Measurements from ENCODE around the gene AGO3.

The AGO3 gene

DNA sequence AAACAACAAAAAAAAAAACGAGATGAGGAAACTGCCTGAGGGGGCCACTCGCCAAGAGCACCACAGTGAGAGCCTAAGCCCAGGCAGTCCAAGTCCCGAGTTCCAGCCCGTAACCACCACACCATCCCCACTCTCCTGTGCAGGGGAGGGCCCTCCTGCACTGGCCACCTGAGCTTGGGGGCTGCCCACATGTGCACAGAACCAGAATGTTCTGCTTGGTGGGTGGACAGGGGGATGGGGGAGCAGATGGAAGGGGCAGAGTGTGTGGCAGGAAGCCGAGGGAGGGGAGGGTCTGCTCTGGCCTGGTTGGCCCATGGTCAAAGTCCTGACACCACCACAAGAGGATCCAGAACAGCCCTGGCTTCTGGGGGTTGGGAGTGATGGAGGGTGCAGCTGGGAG lies 175.4 kb downstream of the AGO3 start:
- H3K4me3 ChIP-seq (replicated peaks; ENCODE audit: low read depth, low read length) = no peak overlapping the region
- no peak for DNase-seq (ENCODE audit: extremely low read depth, low read depth)
- TF ChIP-seq, protein P1, sequence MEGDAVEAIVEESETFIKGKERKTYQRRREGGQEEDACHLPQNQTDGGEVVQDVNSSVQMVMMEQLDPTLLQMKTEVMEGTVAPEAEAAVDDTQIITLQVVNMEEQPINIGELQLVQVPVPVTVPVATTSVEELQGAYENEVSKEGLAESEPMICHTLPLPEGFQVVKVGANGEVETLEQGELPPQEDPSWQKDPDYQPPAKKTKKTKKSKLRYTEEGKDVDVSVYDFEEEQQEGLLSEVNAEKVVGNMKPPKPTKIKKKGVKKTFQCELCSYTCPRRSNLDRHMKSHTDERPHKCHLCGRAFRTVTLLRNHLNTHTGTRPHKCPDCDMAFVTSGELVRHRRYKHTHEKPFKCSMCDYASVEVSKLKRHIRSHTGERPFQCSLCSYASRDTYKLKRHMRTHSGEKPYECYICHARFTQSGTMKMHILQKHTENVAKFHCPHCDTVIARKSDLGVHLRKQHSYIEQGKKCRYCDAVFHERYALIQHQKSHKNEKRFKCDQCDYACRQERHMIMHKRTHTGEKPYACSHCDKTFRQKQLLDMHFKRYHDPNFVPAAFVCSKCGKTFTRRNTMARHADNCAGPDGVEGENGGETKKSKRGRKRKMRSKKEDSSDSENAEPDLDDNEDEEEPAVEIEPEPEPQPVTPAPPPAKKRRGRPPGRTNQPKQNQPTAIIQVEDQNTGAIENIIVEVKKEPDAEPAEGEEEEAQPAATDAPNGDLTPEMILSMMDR (IDR thresholded peaks at IDR 0.05; ENCODE audit: low read depth, low read length, missing control alignments) = no peak

DNA sequence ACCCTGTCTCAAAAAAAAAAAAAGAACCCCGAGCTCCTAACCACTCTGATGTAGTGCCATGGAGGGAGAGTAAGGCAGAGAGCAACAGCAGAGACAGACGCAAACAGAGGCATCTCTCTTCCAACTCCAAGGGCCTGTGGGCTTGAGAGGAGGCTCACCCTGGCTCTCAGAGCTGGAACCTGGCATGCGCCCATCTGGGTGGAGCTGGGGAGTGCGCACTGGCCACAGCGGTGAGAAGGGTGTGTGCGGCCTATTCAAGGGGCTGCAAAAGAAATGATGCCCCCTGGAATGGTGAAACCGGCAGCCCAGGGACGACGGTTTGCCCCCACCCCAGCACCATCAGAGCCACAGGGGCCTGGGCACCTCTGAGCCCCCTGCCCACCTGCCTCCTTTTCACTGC lies 176.5 kb downstream of the AGO3 start:
- no peak overlapping the region for H3K4me3 ChIP-seq (replicated peaks; ENCODE audit: low read depth, low read length)
- TF ChIP-seq, protein P1 (IDR thresholded peaks at IDR 0.05; ENCODE audit: low read depth, low read length, missing control alignments) = no peak
- DNase-seq (ENCODE audit: extremely low read depth, low read depth) = no peak

DNA sequence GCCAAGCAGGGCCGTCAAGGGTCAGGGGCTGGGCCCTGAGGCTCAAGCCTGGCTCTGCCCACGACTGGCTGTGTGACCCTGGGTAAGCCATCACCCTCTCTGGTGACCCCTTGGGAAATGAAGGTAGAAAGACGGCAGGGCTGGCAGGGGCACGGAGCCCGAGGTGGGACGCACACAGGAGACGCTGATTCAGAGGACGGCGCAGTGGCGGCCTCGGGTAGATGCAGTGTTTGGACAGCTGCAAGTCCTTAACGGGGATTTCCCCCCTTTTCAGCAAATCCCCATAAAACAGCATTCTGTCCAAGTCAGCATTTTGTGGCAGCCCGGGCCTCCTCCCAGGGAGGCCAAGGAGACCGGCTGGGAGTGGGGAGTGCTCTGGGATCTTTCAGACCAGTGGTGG lies 177.4 kb downstream of the AGO3 start:
- DNase-seq (ENCODE audit: extremely low read depth, low read depth) = peak; percentile 65
- TF ChIP-seq, protein P1 (IDR thresholded peaks at IDR 0.05; ENCODE audit: low read depth, low read length, missing control alignments) = no peak
- no peak overlapping the region for H3K4me3 ChIP-seq (replicated peaks; ENCODE audit: low read depth, low read length)

DNA sequence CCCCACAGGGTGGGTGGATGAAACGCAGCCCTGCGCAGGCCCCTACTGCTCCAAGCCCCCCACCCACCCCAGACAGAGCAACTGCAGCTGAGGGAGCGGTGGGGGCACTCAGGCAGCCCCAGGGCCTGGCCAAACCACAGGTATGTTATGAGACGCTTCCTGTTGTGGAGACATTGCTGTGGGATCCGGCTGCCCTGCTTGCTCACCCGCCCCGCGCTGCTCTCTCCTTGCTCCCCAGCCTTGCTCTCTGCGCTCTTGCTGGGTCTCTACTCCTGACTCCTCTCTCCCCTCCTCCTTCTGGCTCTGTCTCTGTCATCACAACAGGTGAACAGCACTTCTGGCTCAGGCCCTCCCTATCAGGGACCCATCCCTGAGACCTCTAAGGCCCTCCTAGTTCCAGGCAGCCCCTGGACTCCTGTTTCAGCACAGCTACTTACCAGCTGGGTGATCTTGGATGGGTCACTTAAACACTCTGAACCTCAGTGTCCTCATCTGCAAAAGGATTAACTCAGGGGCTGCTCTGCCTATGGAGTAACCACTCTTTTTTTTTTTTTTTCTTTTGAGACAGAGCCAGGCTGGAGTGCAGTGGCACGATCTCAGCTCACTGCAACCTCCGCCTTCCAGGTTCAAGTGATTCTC lies 178.3 kb downstream of the AGO3 start:
- peak overlapping the region; percentile 13; the same call in 1 of the 2 replicates for H3K4me3 ChIP-seq (replicated peaks; ENCODE audit: low read depth, low read length)
- DNase-seq (ENCODE audit: extremely low read depth, low read depth) = no peak
- TF ChIP-seq, protein P1 (IDR thresholded peaks at IDR 0.05; ENCODE audit: low read depth, low read length, missing control alignments) = no peak

DNA sequence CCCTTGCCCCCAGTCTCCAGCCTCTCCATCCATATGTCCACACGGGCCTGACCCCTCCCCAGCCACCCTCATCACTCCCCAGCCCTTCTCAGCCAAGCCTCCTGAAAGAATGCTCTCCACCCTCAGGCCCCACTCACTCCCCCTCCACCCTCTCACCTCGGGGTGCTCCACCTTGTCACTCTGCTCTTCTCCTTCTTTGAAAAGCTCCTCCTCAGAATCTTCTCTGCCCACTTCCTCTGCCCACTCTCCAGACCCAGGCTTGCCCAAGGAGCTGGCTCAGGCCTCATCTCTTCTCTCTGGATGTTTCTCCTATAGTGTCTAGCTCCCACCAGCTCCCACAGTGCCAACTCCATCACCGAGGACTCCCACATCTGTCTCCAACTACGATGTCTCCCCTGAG lies 180.2 kb downstream of the AGO3 start:
- TF ChIP-seq, protein P1 (IDR thresholded peaks at IDR 0.05; ENCODE audit: low read depth, low read length, missing control alignments) = no peak
- no peak overlapping the region for H3K4me3 ChIP-seq (replicated peaks; ENCODE audit: low read depth, low read length)
- DNase-seq (ENCODE audit: extremely low read depth, low read depth) = no peak

DNA sequence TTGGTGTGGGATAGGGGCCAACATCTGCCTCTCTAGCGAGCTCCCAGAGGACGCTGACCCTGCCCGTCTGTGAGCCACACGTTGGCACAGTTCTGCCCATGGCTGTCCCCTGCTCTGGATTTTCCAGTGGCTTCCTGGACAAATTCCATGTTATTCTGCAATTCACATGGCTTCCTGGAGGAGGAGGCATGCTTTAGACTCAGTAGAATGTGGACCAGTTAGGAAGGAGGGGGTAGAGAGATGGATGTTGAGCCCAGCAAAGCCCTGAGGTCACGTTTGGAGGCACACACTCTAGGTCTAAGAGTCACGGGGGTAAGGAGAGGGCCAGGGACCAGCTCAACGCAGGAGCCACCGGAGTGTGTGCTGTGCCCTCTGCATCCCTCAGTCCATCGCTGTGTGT lies 181.9 kb downstream of the AGO3 start:
- DNase-seq (ENCODE audit: extremely low read depth, low read depth) = no peak
- TF ChIP-seq, protein P1 (IDR thresholded peaks at IDR 0.05; ENCODE audit: low read depth, low read length, missing control alignments) = no peak
- H3K4me3 ChIP-seq (replicated peaks; ENCODE audit: low read depth, low read length) = no peak overlapping the region

DNA sequence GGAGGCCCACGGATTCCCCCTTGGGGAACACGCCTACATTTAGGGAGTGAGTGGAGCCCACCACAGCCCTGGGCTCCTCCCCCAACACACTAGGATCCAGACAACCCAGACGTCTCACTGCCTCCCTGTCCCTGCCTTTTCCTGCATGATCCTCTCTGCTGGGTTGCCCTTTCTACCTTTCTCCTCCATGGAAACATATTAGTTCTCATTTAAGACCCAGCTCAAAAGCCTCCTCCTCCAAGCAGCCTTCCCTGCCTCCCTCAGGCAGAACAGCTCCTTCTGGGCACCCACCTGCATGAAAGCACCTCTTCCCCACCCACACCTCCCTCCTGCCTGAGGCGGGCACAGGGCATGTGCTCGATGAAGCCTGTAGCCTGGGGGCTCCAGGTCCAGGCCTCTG lies 183.5 kb downstream of the AGO3 start:
- H3K4me3 ChIP-seq (replicated peaks; ENCODE audit: low read depth, low read length) = peak overlapping the region; percentile 7; the same call in 1 of the 2 replicates
- TF ChIP-seq, protein P1 (IDR thresholded peaks at IDR 0.05; ENCODE audit: low read depth, low read length, missing control alignments) = no peak
- no peak for DNase-seq (ENCODE audit: extremely low read depth, low read depth)

All from HFF-Myc (cell line).